Mucosa of descending colon (tissue), 3 donors: ENCODE measurements around the gene MYH14. TPM values are rescaled to one million over a fixed set of nuclear protein-coding genes. Genes with fewer than 3 reads are reported as not detected.

Source experiments
- ATAC-seq: fragments of 200-7000 bp; cut with Tn5 transposase; one replicate; pipeline ENCODE4 v1.9.1; 2020; ENCODE audit warnings: mild to moderate bottlenecking, moderate library complexity
- DNase-seq, 3 donors: peaks; one replicate each; pipeline ENCODE4 v3.0.0-alpha.2; 2020
- H3K36me3 ChIP-seq: fragments of 200-600 bp; one replicate; pipeline ENCODE4 v1.8.0; 2021; ENCODE audit warnings: low read depth, mild to moderate bottlenecking
- H3K4me1 ChIP-seq: fragments of 200-600 bp; one replicate; pipeline ENCODE4 v1.8.0; 2021; ENCODE audit warnings: low read depth, mild to moderate bottlenecking
- H3K4me3 ChIP-seq: fragments of 200-600 bp; one replicate; pipeline ENCODE4 v1.8.0; 2021; ENCODE audit warnings: mild to moderate bottlenecking
- H3K9me3 ChIP-seq: fragments of 200-600 bp; one replicate; pipeline ENCODE4 v1.8.0; 2021; ENCODE audit warnings: mild to moderate bottlenecking
- CTCF ChIP-seq: fragments of 200-600 bp; IDR thresholded peaks from one replicate; pipeline ENCODE4 v1.8.0; 2022; ENCODE audit warnings: antibody characterized with exemption, mild to moderate bottlenecking
- intact Hi-C, 2 donors: fragments of 100-400 bp; cut with DNase I in 1 of 2; cut with micrococcal nuclease in 1 of 2; formaldehyde crosslinking; loops; one replicate each; pipeline versions ENCODE4 v1.11.0 to v1.11.1; 2022; cut with DNase I, micrococcal nuclease
- total RNA-seq, 3 donors: library from RNA; stranded (reverse); fragmentation: NEBNext Ultra II Directional in 2 of 3; extraction: Animal tissue kit (Norgen Biotek cat#: 25700) in 2 of 3; gene quantifications; one replicate each; pipeline versions ENCODE4 v1.2.1 to v1.2.4, GENCODE V29; 2021 to 2023
- donor health status: DM: no; HTN: no; CAD: no; lungs with moderate emphysema.
- donor health status: DM: no; HTN: no; CAD: no.
- donor health status: DM: no; HTN: yes; CAD: no.

The MYH14 gene
- total RNA-seq, 3 donors from 2014 or later: 268 to 606 (median 586) TPM

GRCh38 chr19:50181121-50181520 is 22.3 kb upstream of the MYH14 start:
- Histone ChIP-seq H3K4me3 (no peak overlapping the region), H3K4me1 (peaks cover 10% of the 10 kb centered on the region), H3K9me3 (no peaks in the 10 kb centered on the region), H3K36me3 (no peaks in the 10 kb centered on the region)
- no peak for TF ChIP-seq CTCF
- no peak for DNase-seq
- intact Hi-C loops: no loop called here
- ATAC-seq: no peak

- Histone ChIP-seq H3K4me1 (peaks cover 4% of the 10 kb centered on the region), H3K36me3 (no peaks in the 10 kb centered on the region), H3K4me3 (no peak overlapping the region), H3K9me3 (no peaks in the 10 kb centered on the region)
- TF ChIP-seq CTCF: no peak
- ATAC-seq (no peak), DNase-seq (no peak)
- intact Hi-C loops: no loop called here
Observed at GRCh38 chr19:50184196-50184595, 19.2 kb upstream of the MYH14 start.

GRCh38 chr19:50187937-50188336 is 15.5 kb upstream of the MYH14 start:
- Histone ChIP-seq H3K9me3 (no peaks in the 10 kb centered on the region), H3K4me3 (peak overlapping the region; percentile 32), H3K36me3 (peaks cover 5% of the 10 kb centered on the region), H3K4me1 (no peaks in the 10 kb centered on the region)
- intact Hi-C loops: no loop called here
- TF ChIP-seq CTCF: no peak
- DNase-seq: peak; percentile 70 to 84 (median 82)
- ATAC-seq: peak; percentile 67

GRCh38 chr19:50189331-50189730 is 14.1 kb upstream of the MYH14 start:
- DNase-seq (peak in 2 of 3 donors; percentile 58 to 62), ATAC-seq (peak; percentile 16)
- Histone ChIP-seq H3K9me3 (no peaks in the 10 kb centered on the region), H3K36me3 (peaks cover 5% of the 10 kb centered on the region), H3K4me3 (peak overlapping the region; percentile 28), H3K4me1 (no peaks in the 10 kb centered on the region)
- no peak for TF ChIP-seq CTCF
- intact Hi-C loops: no loop called here

GRCh38 chr19:50190439-50190891 is 13.0 kb upstream of the MYH14 start:
- TF ChIP-seq CTCF: no peak
- H3K4me3 ChIP-seq: no peak overlapping the region
- intact Hi-C loops: no loop called here
- ATAC-seq (peak; percentile 85), DNase-seq (peak; percentile 76 to 87 (median 78))
- no peaks in the 10 kb centered on the region for H3K9me3 ChIP-seq
- no peaks in the 10 kb centered on the region for H3K4me1 ChIP-seq
- peaks cover 8% of the 10 kb centered on the region for H3K36me3 ChIP-seq

- Histone ChIP-seq H3K4me1 (no peaks in the 10 kb centered on the region), H3K9me3 (no peaks in the 10 kb centered on the region), H3K4me3 (no peak overlapping the region), H3K36me3 (peaks cover 8% of the 10 kb centered on the region)
- no peak for TF ChIP-seq CTCF
- ATAC-seq (no peak), DNase-seq (no peak)
- intact Hi-C loops: no loop called here
Observed at GRCh38 chr19:50191216-50191615, 12.2 kb upstream of the MYH14 start.
